Measurements from ENCODE around the gene ENAH.
A peak's percentile ranks its signal among the peaks of the same experiment; 100 is the strongest.

ENAH gene

DNA sequence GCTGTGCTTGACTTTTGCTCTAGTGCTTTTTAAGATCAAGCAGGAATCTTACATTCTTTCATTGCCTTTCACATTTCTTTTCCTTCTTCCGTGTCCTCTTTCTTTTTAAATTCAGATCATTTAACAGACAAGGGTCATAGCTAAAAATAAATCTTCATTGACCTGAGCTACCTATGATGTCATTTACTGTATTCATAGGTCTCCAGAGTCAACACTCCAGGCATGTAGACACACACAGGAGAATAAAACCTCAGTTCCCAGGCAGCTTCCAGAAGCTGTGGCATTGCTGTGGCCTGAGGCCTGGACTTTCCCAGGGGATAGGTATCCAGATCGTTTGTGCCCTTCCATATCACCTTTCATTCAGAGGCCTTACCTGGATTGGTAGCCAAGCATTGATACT lies 38.5 kb upstream of the ENAH start:
- peak; percentile 55 to 81 for DNase-seq (ENCODE audit: low read depth in 1 of 2, low spot score in 1 of 2)
- TF ChIP-seq JUND (IDR thresholded peaks at IDR 0.05; ENCODE audit: low read depth): peak; percentile 60; the same call in 1 of the 2 replicates
- in situ Hi-C loops (cut with HindIII; ENCODE audit: low pct_unique_long_range_greater_than_20kb, low sequenced_read_pairs): no loop called here

DNA sequence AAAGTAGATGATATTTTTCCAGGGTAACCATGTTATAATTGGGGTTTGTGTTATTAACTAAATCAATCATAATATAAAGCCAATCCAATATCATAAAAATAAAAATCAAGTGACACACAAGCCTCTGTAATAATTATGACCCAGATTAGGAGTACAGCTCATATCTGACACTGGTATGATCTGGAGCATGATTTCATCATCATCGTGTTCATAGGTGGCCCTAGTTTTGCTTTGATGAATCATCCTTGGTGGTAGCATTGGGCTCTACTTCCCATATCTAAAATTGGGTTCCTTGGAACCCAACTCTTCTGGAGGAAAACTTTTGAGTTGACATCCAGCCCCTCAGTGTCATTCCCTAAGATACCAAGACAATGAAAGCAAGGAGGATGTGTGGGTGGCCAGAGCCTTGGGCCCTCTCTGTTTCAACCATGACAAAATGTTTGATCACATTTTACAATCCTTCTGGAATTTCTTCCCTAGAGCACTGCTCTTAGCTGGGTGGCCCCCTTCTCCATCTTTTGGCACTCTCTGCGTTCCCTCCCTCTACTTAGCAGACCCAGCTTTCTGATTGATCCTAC lies 37.0 kb upstream of the ENAH start:
- TF ChIP-seq JUND (IDR thresholded peaks at IDR 0.05; ENCODE audit: low read depth): no peak
- in situ Hi-C loops (cut with HindIII; ENCODE audit: low pct_unique_long_range_greater_than_20kb, low sequenced_read_pairs): no loop called here
- no peak for DNase-seq (ENCODE audit: low read depth in 1 of 2, low spot score in 1 of 2)

DNA sequence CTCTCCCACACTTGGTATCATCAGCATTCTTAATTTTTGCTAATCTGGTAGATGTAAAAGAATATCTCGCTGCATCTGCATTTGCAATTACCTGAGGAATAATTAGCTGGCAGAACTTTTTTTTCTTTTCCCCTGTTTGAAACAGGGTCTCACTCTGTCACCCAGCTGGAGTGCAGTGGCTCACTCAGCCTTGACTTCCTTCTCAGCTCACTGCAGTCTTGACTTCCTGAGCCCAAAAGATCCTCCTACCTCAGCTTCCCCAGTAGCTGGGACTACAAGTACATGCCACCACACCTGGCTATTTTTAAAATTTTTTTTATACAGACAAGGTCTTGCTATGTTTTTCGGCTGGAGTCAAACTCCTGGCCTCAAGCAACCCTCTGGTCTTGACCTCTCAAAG lies 35.4 kb upstream of the ENAH start:
- no peak for TF ChIP-seq JUND (IDR thresholded peaks at IDR 0.05; ENCODE audit: low read depth)
- in situ Hi-C loops (cut with HindIII; ENCODE audit: low pct_unique_long_range_greater_than_20kb, low sequenced_read_pairs): no loop called here
- no peak for DNase-seq (ENCODE audit: low read depth in 1 of 2, low spot score in 1 of 2)

DNA sequence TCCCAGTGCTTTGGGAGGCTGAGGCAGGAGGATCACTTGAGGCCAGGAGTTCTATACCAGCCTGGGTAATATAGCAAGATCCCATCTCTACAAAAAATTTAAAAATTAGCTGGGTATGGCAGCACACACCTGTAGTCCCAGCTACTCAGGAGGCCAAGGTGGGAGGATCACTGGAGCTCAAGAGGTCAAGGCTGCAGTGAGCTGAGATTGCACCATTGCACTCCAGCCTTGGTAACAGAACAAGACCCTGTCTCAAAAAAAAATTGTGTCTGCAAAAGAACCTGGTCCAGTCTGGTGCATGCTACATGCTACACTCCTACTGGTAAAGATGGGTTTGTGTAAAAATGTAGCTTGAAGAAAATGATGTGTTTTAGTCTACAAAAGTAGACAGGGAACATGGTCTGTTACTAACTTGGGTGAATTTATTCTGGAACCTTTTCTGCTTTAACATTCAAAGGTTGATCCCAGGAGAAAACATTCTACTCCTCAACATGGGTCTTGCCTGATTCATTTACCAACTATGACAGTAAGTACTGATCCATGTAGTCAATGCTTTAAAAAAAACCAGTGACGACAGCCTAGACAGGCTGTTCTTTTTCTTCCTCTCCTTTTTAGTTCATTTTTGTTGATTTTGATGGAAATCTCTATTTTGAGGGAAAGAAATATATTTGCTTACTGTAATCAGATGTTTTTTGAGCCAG lies 32.7 kb upstream of the ENAH start:
- no peak for TF ChIP-seq JUND (IDR thresholded peaks at IDR 0.05; ENCODE audit: low read depth)
- in situ Hi-C loops (cut with HindIII; ENCODE audit: low pct_unique_long_range_greater_than_20kb, low sequenced_read_pairs): no loop called here
- DNase-seq (ENCODE audit: low read depth in 1 of 2, low spot score in 1 of 2): no peak

- no peak for TF ChIP-seq JUND (IDR thresholded peaks at IDR 0.05; ENCODE audit: low read depth)
- no peak for DNase-seq (ENCODE audit: low read depth in 1 of 2, low spot score in 1 of 2)
- in situ Hi-C loops (cut with HindIII; ENCODE audit: low pct_unique_long_range_greater_than_20kb, low sequenced_read_pairs): no loop called here
Observed at GRCh38 chr1:225684741-225685140, 31.8 kb upstream of the ENAH start.

- no peak for TF ChIP-seq JUND (IDR thresholded peaks at IDR 0.05; ENCODE audit: low read depth)
- in situ Hi-C loops (cut with HindIII; ENCODE audit: low pct_unique_long_range_greater_than_20kb, low sequenced_read_pairs): no loop called here
Observed at GRCh38 chr1:225681231-225681630, 28.3 kb upstream of the ENAH start.

DNA sequence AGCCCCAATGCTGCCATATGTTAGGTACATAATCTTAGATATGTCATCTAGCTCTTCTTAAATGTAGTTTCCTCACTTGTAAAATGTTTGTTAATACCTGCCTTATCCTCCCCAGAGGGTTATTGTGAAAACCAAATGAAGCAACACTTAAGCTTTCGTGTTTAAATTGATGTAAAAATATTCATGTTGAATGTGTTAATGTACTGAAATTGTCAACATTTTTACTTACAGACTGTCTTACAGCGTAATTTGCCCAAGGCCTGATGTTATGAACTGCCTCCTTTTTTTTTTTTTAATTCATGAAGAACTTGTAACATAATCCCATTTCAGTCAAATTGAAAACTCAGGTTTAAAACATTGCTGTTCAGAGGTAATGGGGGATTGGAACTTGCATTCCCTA lies 25.6 kb upstream of the ENAH start:
- DNase-seq (ENCODE audit: low read depth in 1 of 2, low spot score in 1 of 2): no peak
- in situ Hi-C loops (cut with HindIII; ENCODE audit: low pct_unique_long_range_greater_than_20kb, low sequenced_read_pairs): no loop called here
- no peak for TF ChIP-seq JUND (IDR thresholded peaks at IDR 0.05; ENCODE audit: low read depth)

More at GRCh38 chr1:225681231-225681630, 28.3 kb upstream of the ENAH start:
- DNase-seq (ENCODE audit: low read depth in 1 of 2, low spot score in 1 of 2): no peak

DNA sequence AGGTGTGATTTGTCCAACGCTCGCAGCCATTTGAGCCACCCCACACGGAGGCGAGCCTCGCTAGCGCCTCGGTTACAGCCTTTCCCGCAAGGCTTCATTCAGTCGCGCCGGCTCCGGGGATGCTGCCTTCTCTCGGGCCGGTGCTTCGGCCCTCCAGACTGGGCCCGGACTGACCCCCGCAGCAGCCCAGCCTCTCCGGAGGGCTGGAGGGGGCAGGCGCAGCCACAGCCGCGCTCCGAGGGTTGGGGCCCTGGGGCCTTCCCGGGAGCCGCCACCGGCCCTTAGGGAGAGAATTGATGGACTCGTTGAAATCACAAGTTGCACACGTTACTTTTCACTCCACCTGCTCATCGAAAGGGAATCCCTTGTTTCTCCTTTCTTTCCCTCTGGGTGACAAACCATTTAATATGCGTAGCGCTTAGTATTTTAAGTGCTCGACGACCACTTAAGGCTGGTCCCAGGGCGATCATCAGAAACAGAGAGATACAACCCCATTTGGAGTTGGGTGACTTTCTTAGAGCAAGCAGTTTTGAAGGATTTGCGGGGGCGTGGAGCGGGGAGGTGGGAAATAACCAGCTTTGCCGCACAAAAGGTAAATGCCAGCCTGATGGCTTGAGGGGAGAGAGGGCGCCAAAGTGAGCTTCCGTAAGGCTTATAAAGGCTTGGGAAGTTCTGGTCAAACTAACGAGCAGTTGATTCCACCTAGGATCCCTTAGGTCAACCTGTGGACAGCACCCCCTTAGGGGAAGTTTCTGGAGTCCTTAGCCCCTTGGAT lies 24.6 kb upstream of the ENAH start:
- no peak for DNase-seq (ENCODE audit: low read depth in 1 of 2, low spot score in 1 of 2)
- TF ChIP-seq JUND (IDR thresholded peaks at IDR 0.05; ENCODE audit: low read depth): no peak
- in situ Hi-C loops (cut with HindIII; ENCODE audit: low pct_unique_long_range_greater_than_20kb, low sequenced_read_pairs): no loop called here

- DNase-seq (ENCODE audit: low read depth in 1 of 2, low spot score in 1 of 2): no peak
- in situ Hi-C loops (cut with HindIII; ENCODE audit: low pct_unique_long_range_greater_than_20kb, low sequenced_read_pairs): no loop called here
- no peak for TF ChIP-seq JUND (IDR thresholded peaks at IDR 0.05; ENCODE audit: low read depth)
Observed at GRCh38 chr1:225674381-225674780, 21.5 kb upstream of the ENAH start.

DNA sequence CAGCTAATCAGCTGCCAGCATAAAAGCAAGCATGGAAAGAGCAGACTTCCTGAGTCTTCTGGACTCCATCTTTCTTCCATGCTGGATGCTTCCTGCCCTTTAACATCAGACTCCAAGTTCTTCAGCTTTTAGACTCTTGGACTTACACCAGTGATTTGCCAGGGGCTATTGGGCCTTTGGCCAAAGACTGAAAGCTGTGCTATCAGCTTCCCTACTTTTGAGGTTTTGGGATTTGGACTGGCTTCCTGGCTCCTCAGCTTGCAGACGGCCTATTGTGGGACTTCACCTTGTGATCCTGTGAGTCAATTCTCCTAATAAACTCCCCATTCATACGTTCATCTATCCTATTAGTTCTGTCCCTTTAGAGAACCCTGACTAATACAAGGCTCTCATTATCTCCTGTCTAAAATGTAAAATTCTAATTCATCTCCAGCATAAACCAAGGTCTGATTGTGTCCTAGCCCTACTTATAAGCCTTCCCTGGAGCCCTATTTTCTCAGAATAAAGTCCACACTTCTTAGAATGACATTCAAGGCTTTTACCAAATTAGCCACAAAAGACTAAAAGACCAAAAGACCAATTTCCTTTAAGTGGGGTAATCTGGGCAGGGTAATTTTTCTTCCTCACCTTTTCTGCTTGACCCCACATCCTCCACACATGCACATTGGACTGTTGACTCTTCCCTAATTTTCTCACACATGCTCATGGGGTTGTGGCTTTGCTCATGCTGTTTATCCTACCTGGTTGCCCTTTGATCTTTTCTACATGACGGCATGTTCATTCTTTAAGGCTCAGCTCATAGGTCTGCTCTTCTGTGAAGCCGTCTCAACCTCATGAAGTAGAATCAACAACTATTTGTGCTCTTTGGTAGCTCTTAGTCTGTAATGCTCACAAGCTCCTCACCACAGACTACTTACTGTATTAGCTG lies 18.1 kb upstream of the ENAH start:
- TF ChIP-seq JUND (IDR thresholded peaks at IDR 0.05; ENCODE audit: low read depth): no peak
- DNase-seq (ENCODE audit: low read depth in 1 of 2, low spot score in 1 of 2): no peak
- in situ Hi-C loops (cut with HindIII; ENCODE audit: low pct_unique_long_range_greater_than_20kb, low sequenced_read_pairs): no loop called here

DNA sequence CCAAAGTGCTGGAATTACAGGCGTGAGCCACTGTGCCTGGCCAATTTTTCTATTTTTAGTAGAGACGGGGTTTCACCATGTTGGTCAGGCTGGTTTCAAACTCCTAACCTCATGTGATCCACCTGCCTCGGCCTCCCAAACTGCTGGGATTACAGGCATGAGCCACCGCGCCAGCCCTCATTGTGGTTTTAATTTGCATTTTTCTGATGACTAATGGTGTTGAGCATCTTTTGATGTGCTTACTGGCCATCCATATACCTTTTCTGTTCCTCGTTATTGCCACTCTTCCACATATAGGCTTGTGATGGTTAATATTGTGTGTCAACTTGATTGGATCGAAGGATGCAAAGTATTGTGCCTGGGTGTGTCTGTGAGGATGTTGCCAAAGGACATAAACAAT lies 17.4 kb upstream of the ENAH start:
- no peak for TF ChIP-seq JUND (IDR thresholded peaks at IDR 0.05; ENCODE audit: low read depth)
- DNase-seq (ENCODE audit: low read depth in 1 of 2, low spot score in 1 of 2): no peak
- in situ Hi-C loops (cut with HindIII; ENCODE audit: low pct_unique_long_range_greater_than_20kb, low sequenced_read_pairs): no loop called here

DNA sequence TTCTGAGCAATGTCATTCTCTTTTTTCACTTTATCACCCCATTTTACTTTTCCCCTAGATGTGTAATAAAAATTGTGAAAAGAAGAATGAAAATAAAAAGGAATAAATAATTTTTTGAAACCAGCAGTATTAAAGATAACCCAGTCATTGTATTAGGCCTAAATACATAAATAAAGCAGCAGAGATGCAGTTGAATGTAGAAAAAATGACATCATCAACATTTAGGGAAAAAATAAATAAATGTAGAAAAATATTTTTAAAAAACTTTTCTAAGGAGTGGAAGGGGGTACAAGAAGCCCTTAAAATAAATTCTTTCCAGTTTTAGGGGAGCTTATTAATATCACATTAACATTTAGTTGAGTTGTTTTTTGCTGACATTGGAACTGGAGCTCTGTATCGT lies 15.3 kb upstream of the ENAH start:
- no peak for TF ChIP-seq JUND (IDR thresholded peaks at IDR 0.05; ENCODE audit: low read depth)
- in situ Hi-C loops (cut with HindIII; ENCODE audit: low pct_unique_long_range_greater_than_20kb, low sequenced_read_pairs): no loop called here

More for the DNA sequence above, 15.3 kb upstream of the ENAH start:
- DNase-seq (ENCODE audit: low read depth in 1 of 2, low spot score in 1 of 2): no peak
